ENCODE results near the gene ZFYVE28.
A peak's percentile ranks its signal among the peaks of the same experiment; 100 is the strongest.

The ZFYVE28 gene

GRCh38 chr4:2378401-2378800 is 40.0 kb downstream of the ZFYVE28 start:
- ATAC-seq (replicated peaks) (no peak), DNase-seq (no peak)
- Mint-ChIP-seq H3K4me1 (ENCODE audit: low read depth in 2 of 2) (peaks cover 23 to 24% of the 10 kb centered on the region in 2 donors), H3K27me3 (no peaks in the 10 kb centered on the region), H3K9me3 (no peaks in the 10 kb centered on the region), H3K4me3 (no peak overlapping the region), H3K27ac (peak overlapping the region; percentile 1 to 14), H3K36me3 (ENCODE audit: insufficient read depth) (peaks cover 17% of the 10 kb centered on the region)

GRCh38 chr4:2377241-2377640 is 41.2 kb downstream of the ZFYVE28 start:
- no peaks in the 10 kb centered on the region for H3K27me3 Mint-ChIP-seq
- H3K4me3 Mint-ChIP-seq = no peak overlapping the region
- H3K36me3 Mint-ChIP-seq (ENCODE audit: insufficient read depth) = peaks cover 17% of the 10 kb centered on the region
- no peaks in the 10 kb centered on the region for H3K9me3 Mint-ChIP-seq
- H3K27ac Mint-ChIP-seq = peak overlapping the region in 1 of 2 donors; percentile 24
- H3K4me1 Mint-ChIP-seq (ENCODE audit: low read depth in 2 of 2) = peaks cover 20% of the 10 kb centered on the region in 2 donors
- no peak for ATAC-seq (replicated peaks)
- DNase-seq = no peak

- ATAC-seq (replicated peaks) = no peak
These were observed 43.0 kb downstream of the ZFYVE28 start for GRCh38 chr4:2375427-2375826.

GRCh38 chr4:2373532-2373931 is 44.9 kb downstream of the ZFYVE28 start:
- Mint-ChIP-seq H3K4me1 (ENCODE audit: low read depth in 2 of 2) (peaks cover 14 to 20% of the 10 kb centered on the region in 2 donors), H3K9me3 (no peaks in the 10 kb centered on the region), H3K4me3 (no peak overlapping the region), H3K27me3 (no peaks in the 10 kb centered on the region), H3K27ac (peak overlapping the region; percentile 11 to 55), H3K36me3 (ENCODE audit: insufficient read depth) (peaks cover 16% of the 10 kb centered on the region)
- DNase-seq = no peak
- no peak for ATAC-seq (replicated peaks)

More at GRCh38 chr4:2375427-2375826, 43.0 kb downstream of the ZFYVE28 start:
- peaks cover 17 to 20% of the 10 kb centered on the region in 2 donors for H3K4me1 Mint-ChIP-seq (ENCODE audit: low read depth in 2 of 2)
- peak overlapping the region in 1 of 2 donors; percentile 12 for H3K27ac Mint-ChIP-seq
- H3K27me3 Mint-ChIP-seq = no peaks in the 10 kb centered on the region
- no peak overlapping the region for H3K4me3 Mint-ChIP-seq
- no peaks in the 10 kb centered on the region for H3K9me3 Mint-ChIP-seq
- peaks cover 16% of the 10 kb centered on the region for H3K36me3 Mint-ChIP-seq (ENCODE audit: insufficient read depth)
- DNase-seq = no peak

GRCh38 chr4:2372488-2373030 is 45.9 kb downstream of the ZFYVE28 start:
- H3K27me3 Mint-ChIP-seq = no peaks in the 10 kb centered on the region
- ATAC-seq (replicated peaks) (no peak), DNase-seq (no peak)
- peaks cover 13 to 16% of the 10 kb centered on the region in 2 donors for H3K4me1 Mint-ChIP-seq (ENCODE audit: low read depth in 2 of 2)
- no peak overlapping the region for H3K4me3 Mint-ChIP-seq
- H3K27ac Mint-ChIP-seq = no peak overlapping the region
- no peaks in the 10 kb centered on the region for H3K9me3 Mint-ChIP-seq
- H3K36me3 Mint-ChIP-seq (ENCODE audit: insufficient read depth) = peaks cover 14% of the 10 kb centered on the region

- DNase-seq (no peak), ATAC-seq (replicated peaks) (no peak)
- Mint-ChIP-seq H3K36me3 (ENCODE audit: insufficient read depth) (peaks cover 15% of the 10 kb centered on the region), H3K27me3 (no peaks in the 10 kb centered on the region), H3K27ac (no peak overlapping the region), H3K4me3 (no peak overlapping the region), H3K9me3 (no peaks in the 10 kb centered on the region), H3K4me1 (ENCODE audit: low read depth in 2 of 2) (peaks cover 10 to 12% of the 10 kb centered on the region in 2 donors)
These were observed 46.5 kb downstream of the ZFYVE28 start for GRCh38 chr4:2371765-2372487.

- Mint-ChIP-seq H3K9me3 (no peaks in the 10 kb centered on the region), H3K27ac (no peak overlapping the region), H3K4me1 (ENCODE audit: low read depth in 2 of 2) (peaks cover 10 to 12% of the 10 kb centered on the region in 2 donors), H3K4me3 (no peak overlapping the region), H3K36me3 (ENCODE audit: insufficient read depth) (peaks cover 16% of the 10 kb centered on the region), H3K27me3 (no peaks in the 10 kb centered on the region)
- DNase-seq (no peak), ATAC-seq (replicated peaks) (no peak)
These were observed 47.7 kb downstream of the ZFYVE28 start for GRCh38 chr4:2370597-2371320.

- peaks cover 8% of the 10 kb centered on the region for H3K36me3 Mint-ChIP-seq (ENCODE audit: insufficient read depth)
- no peak overlapping the region for H3K4me3 Mint-ChIP-seq
- no peak for DNase-seq
- H3K9me3 Mint-ChIP-seq = no peaks in the 10 kb centered on the region
- peaks cover 5 to 15% of the 10 kb centered on the region in 2 donors for H3K4me1 Mint-ChIP-seq (ENCODE audit: low read depth in 2 of 2)
- no peaks in the 10 kb centered on the region for H3K27me3 Mint-ChIP-seq
- no peak for ATAC-seq (replicated peaks)
- H3K27ac Mint-ChIP-seq = peak overlapping the region in 1 of 2 donors; percentile 64
These were observed 49.6 kb downstream of the ZFYVE28 start for GRCh38 chr4:2368746-2369437.

- peak overlapping the region in 1 of 2 donors; percentile 46 for H3K27ac Mint-ChIP-seq
These were observed 50.8 kb downstream of the ZFYVE28 start for GRCh38 chr4:2367626-2368025.

GRCh38 chr4:2366252-2367192 is 51.9 kb downstream of the ZFYVE28 start:
- H3K27me3 Mint-ChIP-seq = no peaks in the 10 kb centered on the region
- peaks cover 12 to 23% of the 10 kb centered on the region in 2 donors for H3K4me1 Mint-ChIP-seq (ENCODE audit: low read depth in 2 of 2)
- ATAC-seq (replicated peaks) (no peak), DNase-seq (no peak)
- H3K36me3 Mint-ChIP-seq (ENCODE audit: insufficient read depth) = peaks cover 8% of the 10 kb centered on the region
- H3K9me3 Mint-ChIP-seq = no peaks in the 10 kb centered on the region
- H3K4me3 Mint-ChIP-seq = no peak overlapping the region
- H3K27ac Mint-ChIP-seq = peak overlapping the region; percentile 44 to 86

More at GRCh38 chr4:2367626-2368025, 50.8 kb downstream of the ZFYVE28 start:
- no peak overlapping the region for H3K4me3 Mint-ChIP-seq
- ATAC-seq (replicated peaks) (no peak), DNase-seq (no peak)
- H3K27me3 Mint-ChIP-seq = no peaks in the 10 kb centered on the region
- no peaks in the 10 kb centered on the region for H3K9me3 Mint-ChIP-seq
- H3K36me3 Mint-ChIP-seq (ENCODE audit: insufficient read depth) = peaks cover 8% of the 10 kb centered on the region
- H3K4me1 Mint-ChIP-seq (ENCODE audit: low read depth in 2 of 2) = peaks cover 7 to 20% of the 10 kb centered on the region in 2 donors

GRCh38 chr4:2365913-2366210 is 52.6 kb downstream of the ZFYVE28 start:
- Mint-ChIP-seq H3K9me3 (no peaks in the 10 kb centered on the region), H3K27me3 (no peaks in the 10 kb centered on the region), H3K4me1 (ENCODE audit: low read depth in 2 of 2) (peaks cover 13 to 27% of the 10 kb centered on the region in 2 donors), H3K27ac (peak overlapping the region; percentile 44 to 86), H3K36me3 (ENCODE audit: insufficient read depth) (peaks cover 6% of the 10 kb centered on the region), H3K4me3 (peak overlapping the region in 1 of 2 donors; percentile 87)
- ATAC-seq (replicated peaks) (no peak), DNase-seq (no peak)

- no peak for DNase-seq
- peaks cover 15 to 29% of the 10 kb centered on the region in 2 donors for H3K4me1 Mint-ChIP-seq (ENCODE audit: low read depth in 2 of 2)
- no peaks in the 10 kb centered on the region for H3K9me3 Mint-ChIP-seq
- peak overlapping the region; percentile 50 to 87 for H3K4me3 Mint-ChIP-seq
- peaks cover 3% of the 10 kb centered on the region for H3K36me3 Mint-ChIP-seq (ENCODE audit: insufficient read depth)
- no peaks in the 10 kb centered on the region for H3K27me3 Mint-ChIP-seq
- H3K27ac Mint-ChIP-seq = peak overlapping the region; percentile 44 to 86
- ATAC-seq (replicated peaks) = peak; percentile 41
These were observed 53.2 kb downstream of the ZFYVE28 start for GRCh38 chr4:2365054-2365912.
